ENCODE results near the gene PRKCH. TPM values are rescaled to one million over a fixed set of nuclear protein-coding genes. Genes with fewer than 3 reads are reported as not detected.

Gene PRKCH
- total and polyA plus RNA-seq, 7 donors = 4.2 to 19.9 (median 10.0) TPM

GRCh38 chr14:61471297-61472005 lies 150.1 kb downstream of the PRKCH start:
- peaks cover 0 to 34% (median 31%) of the 10 kb centered on the region in 4 donors for H3K4me1 ChIP-seq
- peak overlapping the region in 3 of 4 donors; percentile 27 to 43 (median 40) for H3K4me3 ChIP-seq
- WGBS, 2 donors = 54 to 88% methylated on average over 7 of the region's 7 CpGs
- peak overlapping the region; percentile 31 to 76 (median 52) for H3K27ac ChIP-seq
- peaks cover 0 to 11% (median 0%) of the 10 kb centered on the region in 3 donors for H3K27me3 ChIP-seq
- no peak for DNase-seq
- TF ChIP-seq POLR2A (IDR thresholded peaks at IDR 0.05) = no peak
- TF ChIP-seq EP300 (IDR thresholded peaks at IDR 0.05) = no peak
- TF ChIP-seq POLR2AphosphoS5 (IDR thresholded peaks at IDR 0.05) = no peak
- no peak for TF ChIP-seq CTCF (IDR thresholded peaks at IDR 0.05)
- no peaks in the 10 kb centered on the region for H3K9me3 ChIP-seq
- intact Hi-C loops (cut with DNase I) = loop anchor here (5.0 to 10.0 kb wide), 2 partner anchors 223 to 281 kb away; partner anchors contain the start of gene HIF1A
- H3K36me3 ChIP-seq = no peaks in the 10 kb centered on the region

- no peak for DNase-seq
- no peaks in the 10 kb centered on the region for H3K36me3 ChIP-seq
- H3K4me3 ChIP-seq = peak overlapping the region in 3 of 4 donors; percentile 27 to 43 (median 40)
- peaks cover 0 to 11% (median 0%) of the 10 kb centered on the region in 3 donors for H3K27me3 ChIP-seq
- peaks cover 0 to 34% (median 31%) of the 10 kb centered on the region in 4 donors for H3K4me1 ChIP-seq
- peak overlapping the region; percentile 17 to 76 (median 52) for H3K27ac ChIP-seq
- no peaks in the 10 kb centered on the region for H3K9me3 ChIP-seq
- TF ChIP-seq CTCF (IDR thresholded peaks at IDR 0.05) (no peak), POLR2A (IDR thresholded peaks at IDR 0.05) (no peak), EP300 (IDR thresholded peaks at IDR 0.05) (peak in 1 of 4 donors; percentile 19), POLR2AphosphoS5 (IDR thresholded peaks at IDR 0.05) (peak in 1 of 4 donors; percentile 62)
- intact Hi-C loops (cut with DNase I) = loop anchor here (5.0 to 10.0 kb wide), 2 partner anchors 223 to 280 kb away; partner anchors contain the start of gene HIF1A
- WGBS, 2 donors = 43 to 76% methylated on average over 8 of the region's 8 CpGs
These were observed 150.8 kb downstream of the PRKCH start for GRCh38 chr14:61472011-61472672.

- no peak for DNase-seq
- H3K4me1 ChIP-seq = peaks cover 0 to 39% (median 32%) of the 10 kb centered on the region in 4 donors
- no peak overlapping the region for H3K4me3 ChIP-seq
- peaks cover 0 to 11% (median 0%) of the 10 kb centered on the region in 3 donors for H3K27me3 ChIP-seq
- H3K9me3 ChIP-seq = no peaks in the 10 kb centered on the region
- TF ChIP-seq POLR2A (IDR thresholded peaks at IDR 0.05) (no peak), CTCF (IDR thresholded peaks at IDR 0.05) (no peak), EP300 (IDR thresholded peaks at IDR 0.05) (no peak), POLR2AphosphoS5 (IDR thresholded peaks at IDR 0.05) (no peak)
- H3K27ac ChIP-seq = peak overlapping the region in 2 of 4 donors; percentile 67 to 76
- WGBS, 2 donors = 47 to 62% methylated on average over 3 of the region's 3 CpGs
- intact Hi-C loops (cut with DNase I) = loop anchor here (5.0 to 10.0 kb wide), 2 partner anchors 222 to 279 kb away; partner anchors contain the start of gene HIF1A
- no peaks in the 10 kb centered on the region for H3K36me3 ChIP-seq
These were observed 151.5 kb downstream of the PRKCH start for GRCh38 chr14:61472801-61473376.

GRCh38 chr14:61474015-61474414 lies 152.6 kb downstream of the PRKCH start:
- no peak for DNase-seq
- H3K27me3 ChIP-seq = peaks cover 0 to 7% (median 0%) of the 10 kb centered on the region in 3 donors
- peaks cover 0 to 41% (median 35%) of the 10 kb centered on the region in 4 donors for H3K4me1 ChIP-seq
- no peak overlapping the region for H3K4me3 ChIP-seq
- intact Hi-C loops (cut with DNase I) = loop anchor here (5.0 to 10.0 kb wide), 2 partner anchors 221 to 278 kb away; partner anchors contain the start of gene HIF1A
- H3K9me3 ChIP-seq = no peaks in the 10 kb centered on the region
- peak overlapping the region in 2 of 4 donors; percentile 8 to 15 for H3K27ac ChIP-seq
- no peaks in the 10 kb centered on the region for H3K36me3 ChIP-seq
- WGBS, 2 donors = 0 to 39% methylated on average over 1 of the region's 1 CpG
- TF ChIP-seq CTCF (IDR thresholded peaks at IDR 0.05) = no peak
- no peak for TF ChIP-seq POLR2A (IDR thresholded peaks at IDR 0.05)
- TF ChIP-seq EP300 (IDR thresholded peaks at IDR 0.05) = no peak
- peak in 1 of 4 donors; percentile 40 for TF ChIP-seq POLR2AphosphoS5 (IDR thresholded peaks at IDR 0.05)

All from sigmoid colon (tissue), 7 donors.